ENCODE results near the gene FCN3.

FCN3 gene

GRCh38 chr1:27357281-27358037 is 17.2 kb downstream of the FCN3 start:
- no peak for DNase-seq

- no peak for DNase-seq
Measured at GRCh38 chr1:27356619-27357280, 17.9 kb downstream of the FCN3 start.

- DNase-seq: no peak
Measured at GRCh38 chr1:27356277-27356618, 18.4 kb downstream of the FCN3 start.

GRCh38 chr1:27355683-27356082 is 18.9 kb downstream of the FCN3 start:
- no peak for DNase-seq

GRCh38 chr1:27353629-27354028 is 21.0 kb downstream of the FCN3 start:
- no peak for DNase-seq

- DNase-seq: no peak
Measured at GRCh38 chr1:27353166-27353565, 21.5 kb downstream of the FCN3 start.

GRCh38 chr1:27351541-27352107 is 23.0 kb downstream of the FCN3 start:
- no peak for DNase-seq

GRCh38 chr1:27350663-27351540 is 23.7 kb downstream of the FCN3 start:
- DNase-seq: no peak

GRCh38 chr1:27349784-27350662 is 24.6 kb downstream of the FCN3 start:
- DNase-seq: no peak

GRCh38 chr1:27348861-27349783 is 25.5 kb downstream of the FCN3 start:
- DNase-seq: no peak

- DNase-seq: no peak
Measured at GRCh38 chr1:27346991-27347624, 27.5 kb downstream of the FCN3 start.

GRCh38 chr1:27346357-27346756 is 28.3 kb downstream of the FCN3 start:
- no peak for DNase-seq

- no peak for DNase-seq
Measured at GRCh38 chr1:27345272-27345671, 29.4 kb downstream of the FCN3 start.

- no peak for DNase-seq
Measured at GRCh38 chr1:27343639-27344025, 31.0 kb downstream of the FCN3 start.

GRCh38 chr1:27342778-27343638 is 31.6 kb downstream of the FCN3 start:
- no peak for DNase-seq

GRCh38 chr1:27342391-27342777 is 32.2 kb downstream of the FCN3 start:
- DNase-seq: no peak

- DNase-seq: no peak
Measured at GRCh38 chr1:27341525-27342252, 32.9 kb downstream of the FCN3 start, which contains the start of gene SYTL1. TSS of gene SYTL1 (plus strand) at chr1:27342022. CDS start at chr1:27345335, 3,313 bp downstream.

- no peak for DNase-seq
Measured at GRCh38 chr1:27339213-27339612, 35.4 kb downstream of the FCN3 start.

GRCh38 chr1:27338751-27339150 is 35.9 kb downstream of the FCN3 start:
- no peak for DNase-seq
